ENCODE results near the gene BSG.

- TF ChIP-seq CTCF (IDR thresholded peaks at IDR 0.05) (peak in 2 of 3 donors; percentile 22 to 52), POLR2AphosphoS5 (IDR thresholded peaks at IDR 0.05) (no peak), POLR2A (IDR thresholded peaks at IDR 0.05) (no peak)
Measured at GRCh38 chr19:588093-588740, 15.8 kb downstream of the BSG start.

Data from breast epithelium (tissue), 3 donors.